Heart left ventricle (tissue), 13 donors: ENCODE results near the gene CAPN11.
"Not testable (repeated sequence)": the region's sequence is repeated elsewhere in the genome, so short reads cannot be mapped to it uniquely, and the experiment has no call there.

Experiments
- CTCF ChIP-seq, 12 donors: fragments of 200-600 bp; sonication (generic) in 4 of 12; IDR thresholded peaks; one replicate each; pipeline versions ENCODE4 v1.5.0 to v1.8.0; 2018 to 2022; ENCODE audit warnings: antibody characterized with exemption in 12 of 12, mild to moderate bottlenecking in 5 of 12
- POLR2A ChIP-seq, 2 donors: fragments of 450-650 bp; IDR thresholded peaks; one replicate each; pipeline ENCODE4 v1.6.1; 2017; ENCODE audit warnings: antibody characterized with exemption in 2 of 2, mild to moderate bottlenecking in 2 of 2, moderate library complexity in 2 of 2
- donor health status: ischemic (EF 13 %, LVEDD 7.1; RV severe dilation, severe dysfunction).
- donor health status: DM: no; HTN: yes; CAD: no.
- donor health status: DM: no; HTN: no; CAD: no.
- donor health status: ischemic (EF 25% LVEDD 6.9; RV normal size, moderate dysfunction).
- donor health status: ischemic (EF 25% LVEDD 5.7; RV mildly dilated, moderate dysfunction).
- donor health status: ischemic (EF 35%, LVEDD 5.7; RV mildly dilated, moderate dysfunction).
- donor health status: nonischemic (EF 11% LVEDD 7.7; RV severe dilation, severe dysfunction).
- donor health status: DM: yes; HTN: yes; CAD: no.
- donor health status: PGD.
- donor health status: ischemic (EF 29% LVEDD 5.4; RV normal size, mild dysfunction).
- donor health status: nonischemic (EF 23%, LVEDD 6.1; RV moderate dilation, normal function).

- TF ChIP-seq CTCF, POLR2A (IDR thresholded peaks at IDR 0.05): not testable (repeated sequence)
Observed at GRCh38 chr6:44196351-44196750, 37.7 kb downstream of the CAPN11 start.
